Measurements from ENCODE around the gene RIC8B.
A peak's percentile ranks its signal among the peaks of the same experiment; 100 is the strongest.
"Not testable (repeated sequence)": the region's sequence is repeated elsewhere in the genome, so short reads cannot be mapped to it uniquely, and the experiment has no call there.

Gene RIC8B

DNA sequence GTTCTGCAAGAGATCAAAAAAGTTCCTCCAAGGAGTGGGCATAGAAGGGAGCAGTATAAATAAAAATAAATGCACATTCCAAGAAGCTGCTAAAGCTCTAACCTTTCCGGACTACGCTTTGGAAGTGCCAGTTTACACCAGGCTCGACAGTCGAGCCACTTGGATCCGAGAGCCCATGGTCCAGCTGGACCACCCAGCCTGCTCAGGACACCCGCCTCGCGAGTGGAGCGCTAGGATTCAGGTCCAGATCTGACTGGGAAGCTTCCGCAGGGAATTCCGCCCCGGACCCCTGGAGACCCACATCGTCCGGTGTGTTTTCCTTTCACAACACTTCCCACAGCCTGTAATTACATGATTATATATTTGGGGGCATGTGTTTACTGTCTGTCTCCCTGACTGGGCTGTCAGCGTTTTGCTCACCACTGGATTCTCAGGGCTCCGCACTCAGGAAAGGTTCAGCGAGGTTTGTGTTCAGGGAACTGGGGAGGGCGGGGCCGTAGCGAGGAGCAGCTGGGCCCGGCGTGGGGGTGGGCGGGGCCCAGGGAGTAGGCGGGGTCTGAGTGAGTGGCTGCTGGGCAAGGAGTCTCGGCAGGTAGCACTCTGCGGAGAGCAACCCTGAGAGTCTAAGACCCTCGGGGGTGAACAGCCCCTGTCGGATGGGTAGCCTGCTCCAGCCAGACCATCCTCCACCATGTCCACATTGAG is 128.9 kb downstream of the RIC8B start:
- DNase-seq (ENCODE audit: low read depth in 2 of 2) = peak; percentile 68 to 80

- DNase-seq (ENCODE audit: low read depth in 2 of 2) = no peak
Measured at GRCh38 chr12:106906715-106907114, 132.2 kb downstream of the RIC8B start.

DNA sequence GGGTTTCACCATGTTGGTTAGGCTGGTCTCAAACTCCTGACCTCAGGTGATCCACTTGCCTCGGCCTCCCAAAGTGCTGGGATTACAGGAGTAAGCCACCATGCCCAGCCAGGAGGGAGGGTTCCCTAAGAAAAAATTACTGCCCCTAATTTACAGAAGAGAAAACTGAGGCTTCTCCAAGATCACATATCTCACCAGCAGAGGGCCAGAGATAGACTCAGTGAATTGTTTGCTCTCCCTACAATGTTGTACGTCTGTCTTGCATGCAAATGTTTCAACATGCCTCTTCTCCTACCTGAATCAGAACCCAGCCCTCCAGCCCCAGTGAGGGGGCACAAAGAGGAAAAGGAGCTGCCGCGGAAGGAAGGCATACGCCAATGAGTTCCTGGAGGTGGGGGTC is 132.9 kb downstream of the RIC8B start:
- no peak for DNase-seq (ENCODE audit: low read depth in 2 of 2)

DNA sequence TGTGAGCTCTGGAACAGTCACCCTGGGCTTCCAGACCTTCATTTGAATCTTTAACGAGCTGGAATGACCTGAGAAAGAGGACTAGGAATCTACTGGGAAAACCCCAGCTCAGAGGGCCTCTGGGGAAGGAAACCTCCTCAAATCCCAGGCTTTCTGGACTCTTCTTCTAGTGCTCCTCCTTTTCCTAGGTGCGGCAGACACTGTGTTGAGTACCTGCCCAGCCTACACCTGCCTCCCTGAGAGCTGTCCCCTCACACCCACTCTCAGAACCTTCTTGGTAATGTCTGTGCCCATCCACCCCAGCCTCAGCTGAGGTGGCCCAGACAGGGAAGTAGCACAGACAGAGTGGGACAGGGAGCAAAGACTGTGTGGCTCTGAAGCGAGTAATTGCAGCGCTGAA is 133.4 kb downstream of the RIC8B start:
- no peak for DNase-seq (ENCODE audit: low read depth in 2 of 2)

DNA sequence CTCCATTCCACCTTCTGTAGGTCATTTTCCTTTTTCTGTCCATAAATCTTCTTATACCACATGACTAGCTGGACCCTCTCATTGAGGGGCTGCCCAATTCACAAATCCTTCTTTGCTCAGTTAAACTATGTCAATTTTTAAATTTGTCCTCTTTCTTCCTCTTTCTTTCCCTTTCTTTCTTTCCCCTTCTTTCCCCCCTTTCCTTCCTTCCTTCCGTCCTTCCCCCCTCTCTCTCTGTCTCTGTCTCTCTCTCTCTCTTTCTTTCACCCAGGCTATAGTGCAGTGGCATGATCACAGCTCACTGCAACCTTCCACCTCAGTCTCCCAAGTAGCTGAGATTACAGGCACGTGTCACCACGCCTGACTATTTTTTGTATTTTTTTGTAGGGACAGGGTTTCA is 134.1 kb downstream of the RIC8B start:
- DNase-seq (ENCODE audit: low read depth in 2 of 2) = no peak

DNA sequence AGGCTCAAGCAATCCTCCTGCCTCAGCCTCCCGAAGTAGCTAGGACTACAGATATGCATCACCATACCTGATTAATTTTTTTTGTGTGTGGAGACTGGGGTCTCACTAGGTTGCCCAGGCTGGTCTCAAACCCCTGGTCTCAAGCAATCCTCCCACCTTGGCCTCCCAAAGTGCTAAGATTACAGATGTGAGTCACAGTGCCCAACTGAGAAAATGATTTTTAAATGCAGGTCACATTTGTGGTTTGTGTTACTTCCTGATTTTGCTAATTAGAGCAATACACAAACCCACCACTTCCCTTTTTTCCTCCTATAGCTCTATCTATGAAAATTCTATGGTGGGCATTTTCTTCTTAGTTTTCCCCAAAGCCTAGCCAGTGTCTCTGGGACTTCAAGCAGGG is 135.7 kb downstream of the RIC8B start:
- DNase-seq (ENCODE audit: low read depth in 2 of 2) = no peak

- DNase-seq (ENCODE audit: low read depth in 2 of 2) = no peak
Measured at GRCh38 chr12:106911581-106911980, 137.1 kb downstream of the RIC8B start.

DNA sequence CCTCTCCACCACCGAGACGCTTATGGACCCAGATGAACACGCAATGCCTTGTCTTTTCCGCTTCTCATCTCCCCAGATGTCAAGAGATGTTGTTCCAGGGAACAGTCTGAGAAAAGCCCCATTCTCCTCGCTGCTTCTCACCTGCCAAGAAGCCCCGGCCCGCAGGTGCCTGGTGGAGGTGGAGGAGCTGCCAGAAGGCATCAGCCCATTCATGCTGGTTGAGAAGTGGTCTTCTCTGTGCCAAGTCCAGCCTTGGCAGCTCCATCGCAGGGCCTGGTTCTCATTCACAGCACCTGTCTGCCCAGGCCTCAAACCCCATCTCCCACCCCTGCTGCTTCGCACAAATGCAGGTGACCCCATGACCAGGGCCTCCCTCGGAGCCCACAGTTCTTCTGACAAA is 139.0 kb downstream of the RIC8B start:
- no peak for DNase-seq (ENCODE audit: low read depth in 2 of 2)

DNA sequence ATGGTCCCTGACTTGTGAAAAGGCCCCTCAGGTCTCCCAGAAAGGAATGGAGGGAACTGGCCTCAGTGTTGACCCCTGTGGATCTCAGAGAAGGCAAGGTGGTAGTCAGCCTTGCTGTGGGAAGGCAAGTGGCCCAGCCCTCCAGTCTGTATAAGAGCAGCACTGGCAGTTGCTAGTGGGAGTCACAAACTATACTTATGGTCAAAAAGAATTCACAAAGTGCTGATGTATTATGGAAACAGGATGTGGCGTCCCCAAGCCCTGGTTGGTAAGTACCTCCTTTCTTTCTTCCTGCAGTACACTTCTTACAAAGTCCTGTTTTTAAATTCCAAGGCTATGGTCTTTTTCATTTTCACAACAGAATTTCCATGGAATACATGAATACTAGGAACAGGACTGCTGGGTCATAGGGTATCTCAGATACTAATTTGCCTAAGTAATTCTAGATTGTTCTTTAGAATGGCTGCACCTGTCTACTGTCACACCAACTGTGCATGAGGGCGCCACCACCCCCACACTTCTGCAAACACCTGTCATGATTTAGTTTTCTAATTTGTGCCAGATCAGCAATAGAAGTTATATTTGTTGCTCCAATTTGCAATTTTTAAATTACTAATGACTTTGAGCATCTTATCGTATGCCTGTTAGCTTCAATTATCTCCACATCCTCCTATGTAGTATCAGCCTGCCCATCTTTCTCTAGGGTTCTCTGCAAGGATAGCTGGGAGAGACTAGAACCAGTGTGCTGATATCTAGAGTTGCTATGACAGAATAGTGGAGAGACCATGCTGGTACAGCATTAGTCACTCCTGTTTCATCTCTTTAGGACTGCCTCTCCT is 140.5 kb downstream of the RIC8B start:
- DNase-seq (ENCODE audit: low read depth in 2 of 2) = no peak

- no peak for DNase-seq (ENCODE audit: low read depth in 2 of 2)
Measured at GRCh38 chr12:106915635-106916026, 141.1 kb downstream of the RIC8B start.

GRCh38 chr12:106917503-106917902 is 143.0 kb downstream of the RIC8B start:
- no peak for DNase-seq (ENCODE audit: low read depth in 2 of 2)

DNA sequence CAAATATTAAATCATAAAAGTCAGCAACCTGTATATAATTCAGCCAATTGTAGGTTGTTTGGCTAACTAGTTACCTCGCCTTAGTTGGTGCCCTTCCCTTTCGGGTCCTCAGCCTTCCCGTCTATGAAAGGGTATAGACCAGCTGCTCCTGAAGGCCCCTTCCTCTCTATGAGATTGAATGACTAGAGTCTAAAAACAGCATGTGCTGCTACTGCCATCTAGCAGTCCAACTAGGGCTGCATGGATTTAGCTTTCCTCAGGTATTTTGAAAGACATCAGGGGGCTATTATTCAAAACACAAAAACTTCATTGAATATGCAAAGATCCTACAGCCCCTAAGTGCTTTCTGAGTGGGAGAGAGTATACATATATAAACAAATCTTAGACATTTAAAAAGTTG is 144.3 kb downstream of the RIC8B start:
- no peak for DNase-seq (ENCODE audit: low read depth in 2 of 2)

DNA sequence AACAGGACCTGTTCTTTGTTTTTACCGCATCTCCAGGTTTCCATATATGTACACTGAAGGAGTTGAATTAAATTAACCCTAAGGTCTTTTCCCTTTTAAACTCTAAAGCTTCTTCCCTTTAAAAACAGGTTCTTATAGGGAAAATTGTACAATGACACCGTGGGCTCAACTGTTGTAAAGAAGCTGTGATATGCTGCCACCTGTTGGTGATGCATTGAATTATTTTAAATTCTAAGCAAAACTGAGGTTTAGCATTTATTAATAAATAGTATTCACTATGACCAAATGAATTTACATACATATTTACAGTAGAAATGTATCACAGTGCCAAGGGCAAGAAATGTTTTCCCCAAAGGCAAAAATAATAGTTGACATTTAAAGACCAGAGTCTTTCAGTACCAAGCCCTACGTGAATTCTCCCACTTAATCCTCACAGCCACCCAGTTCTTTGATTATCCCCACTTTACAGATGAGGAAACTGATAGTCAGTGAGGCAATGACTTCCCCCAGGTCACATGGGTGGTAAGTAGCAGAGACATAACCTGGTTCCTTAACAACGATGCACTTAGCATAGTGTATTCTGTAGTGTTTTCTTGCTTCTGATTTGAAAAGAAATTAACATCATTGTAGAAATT is 145.5 kb downstream of the RIC8B start:
- no peak for DNase-seq (ENCODE audit: low read depth in 2 of 2)

GRCh38 chr12:106921976-106922375 is 147.5 kb downstream of the RIC8B start:
- DNase-seq (ENCODE audit: low read depth in 2 of 2) = not testable (repeated sequence)

GRCh38 chr12:106923594-106923993 is 149.1 kb downstream of the RIC8B start:
- DNase-seq (ENCODE audit: low read depth in 2 of 2) = not testable (repeated sequence)

GRCh38 chr12:106924268-106924861 is 149.9 kb downstream of the RIC8B start:
- no peak for DNase-seq (ENCODE audit: low read depth in 2 of 2)

- no peak for DNase-seq (ENCODE audit: low read depth in 2 of 2)
Measured at GRCh38 chr12:106926657-106927056, 152.2 kb downstream of the RIC8B start.

DNA sequence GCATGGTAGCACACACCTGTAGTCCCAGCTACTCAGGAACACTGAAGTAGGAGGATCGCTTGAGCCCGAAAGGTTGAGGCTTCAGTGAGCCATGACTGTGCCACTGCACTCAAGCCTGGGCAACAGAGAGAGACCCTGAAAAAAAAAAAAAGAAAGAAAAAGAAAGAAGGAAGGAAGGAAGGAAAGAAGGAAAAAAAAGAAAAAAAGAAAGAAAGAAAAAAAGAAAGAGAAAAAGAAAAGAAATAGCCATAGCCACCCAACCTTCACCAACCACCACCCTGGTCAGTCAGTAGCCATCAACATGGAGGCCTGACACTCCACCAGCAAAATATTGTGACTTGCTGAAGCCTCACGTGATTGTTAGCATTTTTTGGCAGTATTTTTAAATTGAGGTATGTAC is 159.8 kb downstream of the RIC8B start:
- no peak for DNase-seq (ENCODE audit: low read depth in 2 of 2)
